HepG2 (cell line): ENCODE measurements around the gene NOP14. TPM values are rescaled to one million over a fixed set of nuclear protein-coding genes. Genes with fewer than 3 reads are reported as not detected.

Source experiments
- ATAC-seq: fragments of 200-7000 bp; cut with Tn5 transposase; 3 replicates; pipeline ENCODE4 v1.9.1; 2020; ENCODE audit warnings: mild to moderate bottlenecking, moderate library complexity
- BruUV-seq: library from RNA; stranded (reverse); fragments of 400-500 nt; replicated peaks from 2 replicates; lab custom pipeline; 2021; lab: Mats Ljungman, UMichigan
- CTCF ChIA-PET: fragments of 300-600 bp; formaldehyde crosslinking; extraction: SDS; loops from one replicate; lab custom pipeline; 2021; ENCODE audit warnings: low total read pairs, inconsistent platforms, low intra/inter-chr PET ratio; lab: Yijun Ruan, JAX
- POLR2A ChIA-PET: fragments of 350-600 bp; sonication (Branson Sonifier 250); formaldehyde crosslinking; loops from one replicate; lab custom pipeline; 2020; ENCODE audit warnings: antibody characterized with exemption, inconsistent platforms; lab: Yijun Ruan, JAX
- DNase-seq: peaks from one replicate; pipeline ENCODE4 v3.0.0-alpha.2; 2015; ENCODE audit warnings: low spot score
- FAIRE-seq: peaks from 3 replicates; lab custom pipeline; 2011; peaks lifted over from hg19 to GRCh38; lab: Jason Lieb, UNC
- H2AFZ ChIP-seq: one replicate; pipeline ENCODE4 v1.6.1; 2011; ENCODE audit warnings: low read length, inconsistent platforms
- H3K27ac ChIP-seq: fragments of 300-600 bp; 3 replicates; pipeline ENCODE4 v1.8.0; 2011; ENCODE audit warnings: mixed run types, mild to moderate bottlenecking, mixed read lengths, low read length, inconsistent platforms; ENCODE audit not compliant: insufficient read depth; ENCODE audit errors: extremely low read length
- H3K27me3 ChIP-seq, 2 experiments: fragments of 200-600 bp in 1 of 2; 2 replicates in 1 of 2; 3 replicates in 1 of 2; pipeline versions ENCODE4 v1.6.0 to v1.8.0; 2011; ENCODE audit warnings: low read length in 2 of 2, mild to moderate bottlenecking in 2 of 2, moderate library complexity in 2 of 2, inconsistent platforms in 1 of 2; ENCODE audit not compliant: insufficient read depth in 2 of 2, control insufficient read depth in 1 of 2
- H3K36me3 ChIP-seq, 2 experiments: fragments of 200-600 bp in 1 of 2; replicated peaks in 1 of 2; 2 replicates in 1 of 2; 3 replicates in 1 of 2; pipeline versions ENCODE4 v1.5.1 to v1.8.0; 2011; ENCODE audit warnings: low read length in 2 of 2, inconsistent platforms in 1 of 2; ENCODE audit not compliant: insufficient read depth in 2 of 2, control insufficient read depth in 1 of 2
- H3K4me1 ChIP-seq: 2 replicates; pipeline ENCODE4 v1.5.1; 2012; ENCODE audit warnings: low read length, inconsistent platforms; ENCODE audit not compliant: insufficient read depth
- H3K4me2 ChIP-seq: 2 replicates; pipeline ENCODE4 v1.6.0; 2011; ENCODE audit warnings: low read depth, low read length, inconsistent platforms
- H3K4me3 ChIP-seq, 3 experiments: fragments of 200-600 bp in 1 of 3; sonication (generic), shearing (Covaris generic) in 1 of 3; replicated peaks in 1 of 3; 2 replicates each; pipeline ENCODE4 v1.5.1; 2011 to 2016; ENCODE audit warnings: low read length in 3 of 3, inconsistent platforms in 2 of 3, low read depth in 2 of 3, mild to moderate bottlenecking in 2 of 3, control low read depth in 1 of 3, mixed read lengths in 1 of 3; ENCODE audit not compliant: insufficient read depth in 1 of 3
- H3K79me2 ChIP-seq: one replicate; pipeline ENCODE4 v1.6.1; 2011; ENCODE audit warnings: low read length, inconsistent platforms; ENCODE audit not compliant: insufficient read depth
- H3K9ac ChIP-seq: 2 replicates; pipeline ENCODE4 v1.6.0; 2011; ENCODE audit warnings: mild to moderate bottlenecking, low read depth, low read length, inconsistent platforms; ENCODE audit not compliant: insufficient read depth
- H3K9me3 ChIP-seq: 2 replicates; pipeline ENCODE4 v1.5.1; 2012; ENCODE audit warnings: mild to moderate bottlenecking, low read length
- H4K20me1 ChIP-seq: 2 replicates; pipeline ENCODE4 v1.6.0; 2011; ENCODE audit warnings: inconsistent platforms, mild to moderate bottlenecking, low read length, moderate library complexity; ENCODE audit not compliant: insufficient read depth
- ARNT ChIP-seq: fragments of 450-650 bp; IDR thresholded peaks from 2 replicates; pipeline ENCODE4 v1.6.1; 2017
- ATF2 ChIP-seq: sonication (generic); formaldehyde crosslinking; IDR thresholded peaks from 2 replicates; pipeline ENCODE4 v1.4.0; 2020; ENCODE audit warnings: missing genetic modification reagents
- ELK4 ChIP-seq: sonication (generic); formaldehyde crosslinking; IDR thresholded peaks from 2 replicates; pipeline ENCODE4 v1.9.0; 2021; ENCODE audit warnings: missing genetic modification reagents, borderline replicate concordance
- HDAC6 ChIP-seq: fragments of 200-600 bp; sonication (generic); IDR thresholded peaks from 2 replicates; pipeline ENCODE4 v1.7.0; 2017; ENCODE audit warnings: mild to moderate bottlenecking, antibody characterized with exemption, low read length, low read depth
- KMT2A ChIP-seq: sonication (generic); formaldehyde crosslinking; IDR thresholded peaks from 2 replicates; pipeline ENCODE4 v1.4.0; 2020; ENCODE audit warnings: missing genetic modification reagents
- NFE2L2 ChIP-seq: fragments of 150-350 bp; IDR thresholded peaks from 2 replicates; pipeline ENCODE4 v1.6.1; 2014; ENCODE audit warnings: low read length
- PHF5A ChIP-seq: IDR thresholded peaks from one replicate; pipeline ENCODE4 v1.6.1; 2018; ENCODE audit warnings: low read depth, missing genetic modification reagents; ENCODE audit not compliant: unreplicated experiment
- TBP ChIP-seq: sonication (generic); formaldehyde crosslinking; IDR thresholded peaks from 2 replicates; pipeline ENCODE4 v1.5.0; 2020; ENCODE audit warnings: missing genetic modification reagents
- ZFAT ChIP-seq: sonication (generic); formaldehyde crosslinking; conservative IDR thresholded peaks from 2 replicates; pipeline ENCODE4 v1.8.1; 2023; ENCODE audit warnings: missing genetic modification reagents, inconsistent platforms
- ZFP36L2 ChIP-seq: sonication (generic); formaldehyde crosslinking; IDR thresholded peaks from 2 replicates; pipeline ENCODE4 v1.4.0; 2020; ENCODE audit warnings: missing genetic modification reagents
- ZNF12 ChIP-seq: sonication (generic); formaldehyde crosslinking; IDR thresholded peaks from 2 replicates; pipeline ENCODE4 v1.5.0; 2020; ENCODE audit warnings: missing genetic modification reagents
- ZNF501 ChIP-seq: sonication (generic); formaldehyde crosslinking; IDR thresholded peaks from 2 replicates; pipeline ENCODE4 v1.5.1; 2020; ENCODE audit warnings: mild to moderate bottlenecking, moderate library complexity, missing genetic modification reagents
- ZNF552 ChIP-seq: sonication (generic); formaldehyde crosslinking; IDR thresholded peaks from 2 replicates; pipeline ENCODE4 v1.9.0; 2022; ENCODE audit warnings: missing genetic modification reagents, mild to moderate bottlenecking, borderline replicate concordance
- ZNF790 ChIP-seq: sonication (generic); formaldehyde crosslinking; IDR thresholded peaks from 2 replicates; pipeline ENCODE4 v1.8.0; 2022; ENCODE audit warnings: missing genetic modification reagents, mild to moderate bottlenecking, borderline replicate concordance
- WGBS: methylation state at CpG from one replicate; pipeline ENCODE4 v1.1.6; 2017; ENCODE audit warnings: low lambda C conversion rate; 5-methylcytosine and 5-hydroxymethylcytosine counted together
- in situ Hi-C: cut with HindIII; loops from 2 replicates; pipeline ENCODE4 v1.10.0; 2017; ENCODE audit warnings: low pct_unique_long_range_greater_than_20kb; ENCODE audit not compliant: extremely low pct_ligation_motif_present
- intact Hi-C: fragments of 100-400 bp; cut with micrococcal nuclease; formaldehyde crosslinking; loops from one replicate; pipeline ENCODE4 v1.10.0; 2022; ENCODE audit not compliant: unreplicated experiment
- polyA plus RNA-seq, 8 experiments: library from polyadenylated mRNA; depleted of rRNA in 3 of 8; stranded (reverse) in 7 of 8; unstranded in 1 of 8; fragments of >200 nt; fragmentation: Illumina TruSeq in 4 of 8; extraction: Trizol in 4 of 8; gene quantifications; 2 replicates each; pipeline versions ENCODE4 v1.2.1 to v1.2.3, GENCODE V29; 2011 to 2016; ENCODE audit warnings: low read depth in 4 of 8, missing spikeins in 1 of 8, mixed read lengths in 1 of 8; ENCODE audit not compliant: insufficient read depth in 1 of 8
- total RNA-seq, 5 experiments: library from RNA; depleted of rRNA; stranded (reverse); fragments of >200 nt; fragmentation: Illumina TruSeq; extraction: Trizol; gene quantifications; 2 replicates each; pipeline ENCODE4 v1.2.3, GENCODE V29; 2016; ENCODE audit warnings: low read depth in 1 of 5
- TF ChIP-seq, protein P1 (sequence below): sonication (generic); formaldehyde crosslinking; IDR thresholded peaks from 2 replicates; pipeline ENCODE4 v1.4.0; 2020; ENCODE audit warnings: missing genetic modification reagents, mild to moderate bottlenecking, borderline replicate concordance
- TF ChIP-seq, protein P2 (sequence below): sonication (generic); formaldehyde crosslinking; conservative IDR thresholded peaks from 2 replicates; pipeline ENCODE4 v1.4.0; 2020; ENCODE audit warnings: missing genetic modification reagents

Gene NOP14
- total and polyA plus RNA-seq, 2 of the 13 experiments (the other 11 are each of a cell fraction or from before 2014, with no cell fraction given): 6.9 to 47.9 TPM

DNA sequence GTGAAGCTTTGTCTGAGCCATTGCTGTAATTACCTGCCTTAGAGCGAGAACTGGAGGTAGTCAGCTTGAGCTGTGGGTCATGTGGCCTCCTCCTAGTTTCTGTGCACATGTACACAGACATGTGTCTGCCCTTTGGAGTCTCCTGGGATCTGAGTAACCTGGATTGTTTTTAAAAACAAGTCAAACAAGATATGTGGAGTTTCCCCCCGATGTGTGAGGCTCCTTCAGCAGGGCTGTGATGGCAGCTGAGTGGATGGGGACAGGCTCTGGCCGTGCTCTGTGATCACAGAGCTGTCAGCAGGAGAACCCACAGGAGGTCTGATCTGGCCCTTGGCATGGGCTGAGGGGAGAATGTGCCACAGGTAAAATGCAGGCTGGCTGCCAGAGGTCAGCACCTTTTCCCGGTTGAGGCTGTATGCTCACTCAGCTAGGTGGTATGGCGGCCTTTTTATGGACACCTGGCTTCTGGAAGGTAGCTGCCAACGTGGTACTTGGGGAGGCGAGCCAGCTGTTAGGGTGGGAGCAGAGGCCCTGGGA is 38.4 kb downstream of the NOP14 start:
- Histone ChIP-seq H3K4me3 (no peak overlapping the region), H3K9ac (no peak overlapping the region), H3K9me3 (no peaks in the 10 kb centered on the region), H3K4me1 (peaks cover 3% of the 10 kb centered on the region), H3K36me3 (peaks cover 30 to 59% of the 10 kb centered on the region in 2 experiments), H3K4me2 (no peak overlapping the region), H3K27ac (no peak overlapping the region), H4K20me1 (no peaks in the 10 kb centered on the region), H3K27me3 (no peaks in the 10 kb centered on the region), H3K79me2 (peaks cover 2% of the 10 kb centered on the region), H2AFZ (no peak overlapping the region)
- ChIA-PET CTCF (no interaction called here), POLR2A (no interaction called here)
- WGBS: 79% methylated on average over 7 of the region's 7 CpGs
- DNase-seq (no peak), ATAC-seq (no peak), FAIRE-seq (no peak)
- intact Hi-C loops: no loop called here
- no TSS peak for BruUV-seq
- in situ Hi-C loops: no loop called here
- TF ChIP-seq TBP (CRISPR knock-in tag): no peak
- TF ChIP-seq ATF2 (CRISPR knock-in tag): no peak
- TF ChIP-seq ZNF790: no peak
- TF ChIP-seq HDAC6: no peak
- TF ChIP-seq ZFP36L2 (CRISPR knock-in tag): no peak
- TF ChIP-seq ELK4 (CRISPR knock-in tag): no peak
- TF ChIP-seq ZNF12 (CRISPR knock-in tag): no peak
- no peak for TF ChIP-seq ZNF501 (CRISPR knock-in tag)
- no peak for TF ChIP-seq ZFAT (CRISPR knock-in tag)
- TF ChIP-seq, protein P1, sequence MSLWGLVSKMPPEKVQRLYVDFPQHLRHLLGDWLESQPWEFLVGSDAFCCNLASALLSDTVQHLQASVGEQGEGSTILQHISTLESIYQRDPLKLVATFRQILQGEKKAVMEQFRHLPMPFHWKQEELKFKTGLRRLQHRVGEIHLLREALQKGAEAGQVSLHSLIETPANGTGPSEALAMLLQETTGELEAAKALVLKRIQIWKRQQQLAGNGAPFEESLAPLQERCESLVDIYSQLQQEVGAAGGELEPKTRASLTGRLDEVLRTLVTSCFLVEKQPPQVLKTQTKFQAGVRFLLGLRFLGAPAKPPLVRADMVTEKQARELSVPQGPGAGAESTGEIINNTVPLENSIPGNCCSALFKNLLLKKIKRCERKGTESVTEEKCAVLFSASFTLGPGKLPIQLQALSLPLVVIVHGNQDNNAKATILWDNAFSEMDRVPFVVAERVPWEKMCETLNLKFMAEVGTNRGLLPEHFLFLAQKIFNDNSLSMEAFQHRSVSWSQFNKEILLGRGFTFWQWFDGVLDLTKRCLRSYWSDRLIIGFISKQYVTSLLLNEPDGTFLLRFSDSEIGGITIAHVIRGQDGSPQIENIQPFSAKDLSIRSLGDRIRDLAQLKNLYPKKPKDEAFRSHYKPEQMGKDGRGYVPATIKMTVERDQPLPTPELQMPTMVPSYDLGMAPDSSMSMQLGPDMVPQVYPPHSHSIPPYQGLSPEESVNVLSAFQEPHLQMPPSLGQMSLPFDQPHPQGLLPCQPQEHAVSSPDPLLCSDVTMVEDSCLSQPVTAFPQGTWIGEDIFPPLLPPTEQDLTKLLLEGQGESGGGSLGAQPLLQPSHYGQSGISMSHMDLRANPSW (CRISPR knock-in tag): no peak
- TF ChIP-seq PHF5A: no peak
- no peak for TF ChIP-seq KMT2A (CRISPR knock-in tag)
- no peak for TF ChIP-seq NFE2L2
- TF ChIP-seq ZNF552 (CRISPR knock-in tag): no peak
- TF ChIP-seq, protein P2, sequence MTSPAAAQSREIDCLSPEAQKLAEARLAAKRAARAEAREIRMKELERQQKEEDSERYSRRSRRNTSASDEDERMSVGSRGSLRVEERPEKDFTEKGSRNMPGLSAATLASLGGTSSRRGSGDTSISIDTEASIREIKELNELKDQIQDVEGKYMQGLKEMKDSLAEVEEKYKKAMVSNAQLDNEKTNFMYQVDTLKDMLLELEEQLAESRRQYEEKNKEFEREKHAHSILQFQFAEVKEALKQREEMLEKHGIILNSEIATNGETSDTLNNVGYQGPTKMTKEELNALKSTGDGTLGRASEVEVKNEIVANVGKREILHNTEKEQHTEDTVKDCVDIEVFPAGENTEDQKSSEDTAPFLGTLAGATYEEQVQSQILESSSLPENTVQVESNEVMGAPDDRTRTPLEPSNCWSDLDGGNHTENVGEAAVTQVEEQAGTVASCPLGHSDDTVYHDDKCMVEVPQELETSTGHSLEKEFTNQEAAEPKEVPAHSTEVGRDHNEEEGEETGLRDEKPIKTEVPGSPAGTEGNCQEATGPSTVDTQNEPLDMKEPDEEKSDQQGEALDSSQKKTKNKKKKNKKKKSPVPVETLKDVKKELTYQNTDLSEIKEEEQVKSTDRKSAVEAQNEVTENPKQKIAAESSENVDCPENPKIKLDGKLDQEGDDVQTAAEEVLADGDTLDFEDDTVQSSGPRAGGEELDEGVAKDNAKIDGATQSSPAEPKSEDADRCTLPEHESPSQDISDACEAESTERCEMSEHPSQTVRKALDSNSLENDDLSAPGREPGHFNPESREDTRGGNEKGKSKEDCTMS: no peak
- no peak for TF ChIP-seq ARNT
